ENCODE data around the gene RARA.

RARA gene

DNA sequence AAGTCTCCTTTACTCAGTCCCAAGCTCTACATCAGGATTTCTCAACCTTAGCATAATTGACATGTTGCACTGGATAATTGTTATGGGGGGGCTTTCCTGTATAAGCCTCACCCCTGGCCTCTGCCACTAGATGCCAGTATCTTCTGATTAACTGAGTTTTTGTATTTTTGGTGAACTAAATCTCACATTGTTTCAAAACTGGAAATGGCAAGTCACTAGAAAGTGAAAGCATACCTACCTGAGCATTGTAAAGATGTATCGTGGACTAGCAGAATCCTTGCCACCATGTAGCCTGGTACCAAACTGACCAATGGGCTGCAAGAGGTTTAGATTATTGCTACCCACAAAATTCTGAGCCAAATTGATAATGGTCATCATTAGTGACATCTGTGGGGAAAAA lies 93.7 kb downstream of the RARA start:
- H3K4me3 ChIP-seq (ENCODE audit: extremely low read depth, insufficient read depth, low read length, poor library complexity, severe bottlenecking), result no peak overlapping the region
- no peaks in the 10 kb centered on the region for H3K4me1 ChIP-seq (ENCODE audit: control insufficient read depth, insufficient read depth, low read length, poor library complexity, severe bottlenecking)
- H3K36me3 ChIP-seq (ENCODE audit: control insufficient read depth, insufficient read depth, low read length), result peaks cover 90% of the 10 kb centered on the region
- no peaks in the 10 kb centered on the region for H3K9me3 ChIP-seq (ENCODE audit: control insufficient read depth, low read length)
- no peak overlapping the region for H3K27ac ChIP-seq (ENCODE audit: low read depth, low read length, severe bottlenecking)
- 100% methylated on average over 1 of the region's 1 CpG; no CpG with 5 or more reads in 1 of the 2 experiments for WGBS, 2 experiments (ENCODE audit: insufficient coverage in 2 of 2)

GRCh38 chr17:40404003-40404402 lies 95.0 kb downstream of the RARA start:
- WGBS, 2 experiments (ENCODE audit: insufficient coverage in 2 of 2), result 100% methylated on average over 2 to 3 of the region's 3 CpGs
- Histone ChIP-seq H3K27ac (ENCODE audit: low read depth, low read length, severe bottlenecking) (no peak overlapping the region), H3K9me3 (ENCODE audit: control insufficient read depth, low read length) (no peaks in the 10 kb centered on the region), H3K4me3 (ENCODE audit: extremely low read depth, insufficient read depth, low read length, poor library complexity, severe bottlenecking) (no peak overlapping the region), H3K4me1 (ENCODE audit: control insufficient read depth, insufficient read depth, low read length, poor library complexity, severe bottlenecking) (no peaks in the 10 kb centered on the region), H3K36me3 (ENCODE audit: control insufficient read depth, insufficient read depth, low read length) (peaks cover 89% of the 10 kb centered on the region)
